Peyer's patch (tissue), 4 donors: ENCODE measurements around the gene CAT.

Source experiments
- POLR2A ChIP-seq, 2 donors: fragments of 450-650 bp; IDR thresholded peaks; one replicate each; pipeline ENCODE4 v1.5.1; 2017; ENCODE audit warnings: antibody characterized with exemption in 2 of 2, mild to moderate bottlenecking in 2 of 2, moderate library complexity in 2 of 2
- TF ChIP-seq, protein P1 (sequence below), 6 experiments: fragments of 450-650 bp in 4 of 6; fragments of 200-600 bp in 2 of 6; sonication (generic) in 1 of 6; IDR thresholded peaks; one replicate each; pipeline ENCODE4 v1.5.1; 2017 to 2019; ENCODE audit warnings: antibody characterized with exemption in 6 of 6, mild to moderate bottlenecking in 3 of 6, moderate library complexity in 1 of 6

- TF ChIP-seq, protein P1, sequence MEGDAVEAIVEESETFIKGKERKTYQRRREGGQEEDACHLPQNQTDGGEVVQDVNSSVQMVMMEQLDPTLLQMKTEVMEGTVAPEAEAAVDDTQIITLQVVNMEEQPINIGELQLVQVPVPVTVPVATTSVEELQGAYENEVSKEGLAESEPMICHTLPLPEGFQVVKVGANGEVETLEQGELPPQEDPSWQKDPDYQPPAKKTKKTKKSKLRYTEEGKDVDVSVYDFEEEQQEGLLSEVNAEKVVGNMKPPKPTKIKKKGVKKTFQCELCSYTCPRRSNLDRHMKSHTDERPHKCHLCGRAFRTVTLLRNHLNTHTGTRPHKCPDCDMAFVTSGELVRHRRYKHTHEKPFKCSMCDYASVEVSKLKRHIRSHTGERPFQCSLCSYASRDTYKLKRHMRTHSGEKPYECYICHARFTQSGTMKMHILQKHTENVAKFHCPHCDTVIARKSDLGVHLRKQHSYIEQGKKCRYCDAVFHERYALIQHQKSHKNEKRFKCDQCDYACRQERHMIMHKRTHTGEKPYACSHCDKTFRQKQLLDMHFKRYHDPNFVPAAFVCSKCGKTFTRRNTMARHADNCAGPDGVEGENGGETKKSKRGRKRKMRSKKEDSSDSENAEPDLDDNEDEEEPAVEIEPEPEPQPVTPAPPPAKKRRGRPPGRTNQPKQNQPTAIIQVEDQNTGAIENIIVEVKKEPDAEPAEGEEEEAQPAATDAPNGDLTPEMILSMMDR (IDR thresholded peaks at IDR 0.05): no peak
- TF ChIP-seq POLR2A (IDR thresholded peaks at IDR 0.05): no peak
Measured at GRCh38 chr11:34395916-34396550, 42.7 kb upstream of the CAT start.
